Glomerular visceral epithelial cell (primary cell): ENCODE measurements around the gene IDI1.
"Not testable (repeated sequence)": the region's sequence is repeated elsewhere in the genome, so short reads cannot be mapped to it uniquely, and the experiment has no call there.

Experiments used
- DNase-seq: peaks from one replicate; pipeline ENCODE4 v3.0.0-alpha.2; 2016; ENCODE audit errors: extremely low spot score

The IDI1 gene

GRCh38 chr10:1034758-1035157, 14.2 kb downstream of the IDI1 start:
- no peak for DNase-seq

- DNase-seq, result no peak
Observed at GRCh38 chr10:1033601-1034000, 15.3 kb downstream of the IDI1 start.

DNA sequence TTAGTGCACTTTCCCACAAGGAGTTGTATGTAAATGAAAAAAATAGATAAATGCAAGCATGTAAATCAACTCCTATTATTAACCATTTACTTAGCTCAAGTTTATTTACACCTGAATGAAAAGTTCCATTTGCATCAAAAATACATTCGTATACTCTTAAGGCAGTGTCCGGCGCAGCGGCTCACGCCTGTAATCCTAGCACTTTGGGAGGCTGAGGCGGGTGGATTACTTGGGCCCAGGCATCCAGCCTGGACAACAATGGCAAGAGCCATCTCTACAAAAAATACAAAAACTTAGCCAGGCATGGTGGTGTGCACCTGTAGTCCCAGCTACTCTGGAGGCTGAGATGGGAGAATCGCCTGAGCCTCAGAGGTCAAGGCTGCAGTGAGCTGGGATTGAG, 19.1 kb downstream of the IDI1 start:
- DNase-seq, result no peak

DNA sequence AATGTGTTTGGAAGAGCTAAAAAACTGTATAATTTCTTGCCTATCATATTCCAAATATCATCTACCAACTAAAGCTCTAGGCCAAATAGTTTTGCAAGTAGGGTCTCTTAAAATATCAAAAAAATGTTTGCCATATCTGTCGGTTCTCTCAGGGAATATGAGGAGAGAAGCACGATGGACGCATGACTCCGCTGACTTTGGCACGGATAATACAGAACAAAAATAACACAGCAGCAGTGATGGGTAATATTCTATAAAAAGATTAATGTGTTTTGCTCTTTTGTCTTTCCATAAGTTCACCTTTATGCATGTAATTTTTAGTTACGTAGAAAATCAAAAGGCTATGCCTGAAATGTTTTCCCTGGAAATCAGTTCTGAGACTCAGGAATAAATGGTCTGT, 22.3 kb downstream of the IDI1 start:
- no peak for DNase-seq

GRCh38 chr10:1025683-1026082, 23.2 kb downstream of the IDI1 start, which contains the start of gene IDI2:
Gene IDI2, minus strand, starts transcription at chr10:1025859. Its CDS starts 1,136 bp downstream, at chr10:1024723.
- no peak for DNase-seq

DNA sequence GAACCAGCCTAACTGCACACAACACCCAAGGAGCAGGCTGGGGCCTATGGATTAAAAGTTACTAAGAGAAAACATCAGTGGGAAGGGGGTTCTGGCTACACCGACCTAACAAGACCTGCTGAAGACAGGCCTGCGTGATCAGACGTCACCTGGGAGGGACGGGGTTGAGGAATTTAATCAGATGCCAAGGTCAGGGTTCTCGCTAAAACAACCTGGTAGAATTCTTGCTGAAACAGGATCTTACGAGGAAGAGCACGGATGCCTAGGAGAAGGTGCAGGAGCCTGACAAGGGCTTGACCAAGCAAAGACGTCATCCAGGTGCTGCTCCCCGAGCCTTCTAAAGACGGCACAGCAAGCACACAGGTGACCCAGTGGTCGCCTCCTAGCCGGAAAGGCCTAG, 24.8 kb downstream of the IDI1 start:
- no peak for DNase-seq

- DNase-seq, result no peak
Observed at GRCh38 chr10:1022413-1022812, 26.5 kb downstream of the IDI1 start.

DNA sequence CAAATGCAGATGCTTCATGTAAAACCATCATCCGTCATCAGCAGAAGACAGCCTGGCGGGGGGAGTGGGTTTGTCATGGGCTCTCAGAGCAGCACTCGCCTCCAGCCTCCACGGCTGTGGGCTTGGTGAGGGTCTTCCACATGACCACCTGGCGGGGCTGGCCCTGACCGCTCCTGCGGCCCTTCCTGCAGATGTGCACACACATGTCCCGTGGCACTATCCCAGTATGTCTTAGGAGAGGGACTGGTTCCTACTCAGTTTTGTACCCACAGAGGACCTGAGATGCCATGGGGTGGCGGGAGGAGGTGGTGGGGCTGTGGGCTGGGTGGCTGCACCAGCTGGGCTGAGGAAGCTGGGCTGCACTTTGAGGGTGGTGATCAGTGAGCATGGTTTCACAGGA, 28.0 kb downstream of the IDI1 start:
- no peak for DNase-seq

DNA sequence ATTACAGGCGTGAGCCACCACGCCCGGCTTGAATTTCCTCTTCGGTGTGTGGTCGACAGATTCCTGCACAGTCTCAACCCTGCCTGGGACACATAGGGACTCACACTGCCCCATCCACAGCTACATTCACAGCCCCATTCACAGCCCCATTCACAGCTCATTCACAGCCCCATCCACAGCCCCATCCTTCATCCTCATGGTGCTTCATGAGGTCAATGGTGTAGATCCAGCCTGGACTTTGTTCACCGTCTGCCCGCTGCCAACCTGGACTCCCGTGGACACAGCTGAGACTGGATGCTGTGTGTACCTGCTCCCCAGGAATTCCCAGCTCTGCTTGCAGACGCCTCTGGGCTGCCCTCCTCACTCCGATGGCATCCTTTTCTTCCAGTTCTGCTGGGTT, 28.5 kb downstream of the IDI1 start:
- DNase-seq, result no peak

GRCh38 chr10:1019362-1019761, 29.6 kb downstream of the IDI1 start:
- no peak for DNase-seq

DNA sequence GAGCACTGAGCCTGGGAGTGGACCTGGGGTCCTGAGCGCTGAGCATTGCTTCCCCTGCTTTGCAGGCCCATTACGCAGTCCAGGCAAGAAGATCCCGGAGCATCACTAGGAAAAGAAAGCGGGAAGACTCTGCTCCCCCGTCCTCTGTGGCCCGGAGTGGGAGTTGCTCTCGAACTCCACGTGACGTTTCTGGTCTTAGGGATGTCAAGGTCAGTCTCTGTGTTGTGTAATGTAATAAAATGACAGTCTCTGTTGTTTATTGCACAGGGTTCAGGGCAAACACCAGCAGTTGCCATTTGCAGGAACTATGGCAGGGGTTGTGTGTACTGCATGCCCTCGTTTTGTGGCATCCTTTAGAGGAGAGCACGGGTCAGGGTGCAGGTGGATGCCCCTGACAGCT, 33.2 kb downstream of the IDI1 start:
- DNase-seq, result no peak

- no peak for DNase-seq
Observed at GRCh38 chr10:1011696-1012095, 37.2 kb downstream of the IDI1 start.

DNA sequence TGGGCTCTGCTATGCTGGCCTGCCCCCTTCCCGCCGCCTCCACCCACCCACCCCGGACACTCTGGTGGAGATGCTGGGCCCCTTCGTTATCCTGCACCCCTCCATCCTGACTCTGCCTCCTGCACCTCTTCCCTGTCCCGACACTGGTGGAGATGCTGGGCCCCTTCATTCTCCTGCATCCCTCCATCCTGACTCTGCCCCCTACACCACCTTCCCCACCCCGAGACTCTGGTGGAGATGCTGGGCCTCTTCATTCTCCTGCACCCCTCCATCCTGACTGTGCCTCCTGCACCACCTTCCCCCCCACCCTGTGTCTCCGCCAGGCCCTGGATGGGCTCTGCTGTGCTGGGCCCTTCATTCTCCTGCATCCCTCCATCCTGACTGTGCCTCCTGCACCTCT, 38.2 kb downstream of the IDI1 start:
- no peak for DNase-seq

- DNase-seq, result not testable (repeated sequence)
Observed at GRCh38 chr10:1009947-1010346, 39.0 kb downstream of the IDI1 start.

DNA sequence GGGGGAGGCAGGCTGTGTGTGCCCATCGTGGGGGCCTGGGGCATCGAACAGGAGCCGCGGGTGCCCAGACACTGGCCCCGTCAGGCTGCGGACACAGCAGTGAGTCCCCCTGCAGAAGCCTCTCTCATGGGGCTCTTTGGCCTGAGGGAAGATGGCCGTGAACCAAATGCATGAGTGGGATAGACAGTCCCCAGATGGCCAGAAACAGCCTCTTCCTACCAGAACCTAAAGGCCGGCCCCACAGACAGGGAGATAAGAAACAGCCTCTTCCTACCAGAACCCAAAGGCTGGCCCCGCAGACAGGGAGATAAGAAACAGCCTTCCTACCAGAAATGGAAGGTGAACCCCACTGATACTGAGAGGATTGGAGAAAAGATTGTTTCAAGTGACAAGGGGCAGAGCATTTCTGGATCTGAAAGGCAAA, 39.8 kb downstream of the IDI1 start:
- no peak for DNase-seq

DNA sequence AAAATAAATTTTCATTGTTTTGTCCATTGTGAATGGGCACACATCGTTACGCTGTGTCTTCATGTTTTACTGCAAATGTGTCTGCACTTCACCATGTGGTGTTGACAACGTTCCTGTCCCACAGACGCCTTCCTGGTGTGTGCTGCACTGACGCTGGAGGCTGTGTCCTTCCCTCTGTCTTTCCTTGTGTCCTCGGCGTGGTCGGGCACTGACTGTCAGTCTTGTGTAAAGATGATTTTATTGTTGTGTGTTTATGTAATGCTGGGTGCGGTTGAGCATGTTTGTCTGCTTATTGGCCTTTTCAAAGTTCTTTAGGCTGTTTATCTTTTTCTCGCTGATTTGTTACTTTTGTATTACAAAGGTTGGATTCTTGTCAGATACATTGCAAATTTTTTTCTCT, 41.3 kb downstream of the IDI1 start:
- no peak for DNase-seq

- DNase-seq, result no peak
Observed at GRCh38 chr10:1006573-1006972, 42.3 kb downstream of the IDI1 start.

DNA sequence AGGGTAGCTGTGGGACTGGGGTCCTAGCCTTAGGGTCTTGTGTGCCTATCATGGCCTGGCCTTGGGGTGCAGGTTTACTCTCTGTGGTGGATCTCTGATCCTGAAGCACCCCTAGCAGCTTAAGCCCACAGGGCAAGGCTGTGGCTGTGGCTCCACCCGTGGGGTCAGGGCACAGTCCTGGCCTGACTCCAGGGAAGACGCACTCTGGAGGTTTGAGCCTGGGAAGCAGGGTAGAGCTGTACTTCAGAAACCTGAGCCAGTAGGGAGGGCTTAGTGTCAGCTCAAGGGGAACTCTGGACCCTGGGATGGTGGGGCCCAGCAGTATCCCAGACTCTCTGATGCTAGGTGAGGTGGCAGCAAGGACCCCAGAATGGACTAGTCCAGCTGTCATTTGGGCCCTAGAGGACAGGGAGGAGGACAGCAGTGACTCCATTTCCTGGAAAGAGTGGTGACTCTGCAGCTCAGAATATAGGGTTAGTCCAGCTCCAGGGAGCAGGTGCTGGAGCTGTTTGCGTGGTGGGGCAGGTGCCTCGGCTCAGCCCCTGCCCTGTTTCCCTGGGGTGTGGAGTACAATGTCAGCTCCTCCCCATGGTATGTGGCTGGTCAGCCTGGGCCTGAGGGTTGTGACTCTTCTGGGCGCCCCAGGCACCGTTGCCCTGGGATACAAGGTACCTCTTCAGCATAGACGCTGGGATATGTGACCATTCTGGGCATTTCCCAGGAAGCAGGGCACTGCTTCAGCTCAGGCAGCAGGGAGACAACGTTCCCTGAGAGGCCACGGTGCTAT, 44.8 kb downstream of the IDI1 start:
- DNase-seq, result no peak

DNA sequence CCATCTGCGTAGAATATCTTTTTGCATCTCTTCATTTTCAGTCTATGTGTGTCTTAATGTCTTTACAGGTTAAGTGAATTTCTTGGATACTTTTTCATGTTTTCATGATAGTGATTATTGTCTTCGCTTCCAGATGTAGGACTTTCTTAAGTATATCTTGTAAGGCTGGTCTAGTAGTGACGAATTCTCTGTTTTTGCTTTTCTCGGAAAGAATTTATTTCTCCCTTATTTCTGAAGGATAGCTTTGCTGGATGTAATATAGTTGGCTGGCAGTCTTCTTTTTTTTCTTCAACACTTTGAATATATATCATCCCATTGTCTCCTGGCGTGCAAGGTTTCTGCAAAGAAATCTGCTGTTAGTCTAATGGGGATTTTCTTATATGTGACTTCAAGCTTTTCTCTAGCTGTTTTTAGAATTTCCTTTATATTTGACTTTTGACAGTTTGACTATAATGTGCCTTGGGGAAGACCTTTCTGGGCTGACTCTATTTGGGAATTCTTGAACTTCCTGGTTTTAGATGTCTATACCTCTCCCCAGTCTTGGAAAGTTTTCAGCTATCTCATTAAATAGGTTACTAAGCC, 46.4 kb downstream of the IDI1 start:
- DNase-seq, result no peak

- DNase-seq, result no peak
Observed at GRCh38 chr10:997266-998022, 51.5 kb downstream of the IDI1 start.

DNA sequence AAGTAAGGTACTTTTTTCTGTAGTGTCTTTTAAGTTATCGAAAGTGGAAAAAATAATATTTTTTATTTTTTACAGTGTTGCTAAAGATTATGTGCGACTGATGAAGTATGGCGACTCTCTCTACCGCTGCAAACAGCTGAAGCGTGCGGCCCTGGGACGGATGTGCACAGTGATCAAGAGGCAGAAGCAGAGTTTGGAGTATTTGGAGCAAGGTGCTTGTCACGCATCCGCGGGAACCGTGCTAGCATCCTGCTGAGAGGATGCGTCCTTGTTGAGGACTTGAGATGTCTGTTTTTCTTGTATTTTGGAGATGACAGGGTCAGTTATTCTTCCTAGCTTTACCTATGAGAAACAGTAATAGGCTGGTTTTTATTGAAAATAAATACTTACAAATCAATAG, 52.9 kb downstream of the IDI1 start:
- DNase-seq, result no peak

GRCh38 chr10:995559-995926, 53.4 kb downstream of the IDI1 start:
- DNase-seq, result no peak
